DND-41 (cell line): Measurements from ENCODE around the gene SMTNL2.

ENCODE experiments used
- ATAC-seq: fragments of 200-7000 bp; cut with Tn5 transposase; 3 replicates; pipeline ENCODE4 v1.9.1; 2021; ENCODE audit warnings: low read depth; ENCODE audit not compliant: insufficient read depth
- DNase-seq: peaks from one replicate; pipeline ENCODE4 v3.0.0-alpha.2; 2020
- H2AFZ ChIP-seq: 2 replicates; pipeline ENCODE4 v1.6.0; 2012; ENCODE audit warnings: low read depth, low read length
- H3K27ac ChIP-seq: 2 replicates; pipeline ENCODE4 v1.5.1; 2012; ENCODE audit warnings: low read length, inconsistent platforms
- H3K27me3 ChIP-seq: fragments of 200-600 bp; sonication (generic); 2 replicates; pipeline ENCODE4 v1.6.0; 2012; ENCODE audit warnings: low read length, mild to moderate bottlenecking, inconsistent platforms; ENCODE audit not compliant: insufficient read depth, poor library complexity
- H3K36me3 ChIP-seq: 2 replicates; pipeline ENCODE4 v1.5.1; 2012; ENCODE audit warnings: low read length, inconsistent platforms; ENCODE audit not compliant: insufficient read depth
- H3K4me1 ChIP-seq: 2 replicates; pipeline ENCODE4 v1.5.1; 2012; ENCODE audit warnings: mild to moderate bottlenecking, low read length; ENCODE audit not compliant: insufficient read depth
- H3K4me2 ChIP-seq: 2 replicates; pipeline ENCODE4 v1.6.0; 2012; ENCODE audit warnings: mild to moderate bottlenecking, moderate library complexity, low read length, inconsistent platforms; ENCODE audit not compliant: insufficient read depth
- H3K4me3 ChIP-seq, 2 experiments: fragments of 200-600 bp in 1 of 2; shearing (Covaris generic) in 1 of 2; 2 replicates each; pipeline ENCODE4 v1.5.1; 2012 to 2016; ENCODE audit warnings: inconsistent platforms in 2 of 2, low read length in 2 of 2, mild to moderate bottlenecking in 2 of 2, low read depth in 1 of 2, moderate library complexity in 1 of 2
- H3K79me2 ChIP-seq: 2 replicates; pipeline ENCODE4 v1.6.0; 2012; ENCODE audit warnings: low read length, inconsistent platforms; ENCODE audit not compliant: insufficient read depth
- H3K9ac ChIP-seq: 2 replicates; pipeline ENCODE4 v1.6.0; 2012; ENCODE audit warnings: low read depth, mild to moderate bottlenecking, inconsistent platforms, low read length, moderate library complexity
- H3K9me3 ChIP-seq: 2 replicates; pipeline ENCODE4 v1.5.1; 2012; ENCODE audit warnings: low read length, moderate library complexity, mild to moderate bottlenecking, inconsistent platforms; ENCODE audit not compliant: insufficient read depth, severe bottlenecking
- H4K20me1 ChIP-seq: 2 replicates; pipeline ENCODE4 v1.6.0; 2012; ENCODE audit warnings: low read length; ENCODE audit not compliant: insufficient read depth
- CTCF ChIP-seq: IDR thresholded peaks from 2 replicates; pipeline ENCODE4 v1.5.1; 2012; ENCODE audit warnings: borderline replicate concordance, low read length, moderate library complexity, mild to moderate bottlenecking; ENCODE audit not compliant: poor library complexity, severe bottlenecking; ENCODE audit errors: extremely low read depth
- EZH2 ChIP-seq: IDR thresholded peaks from 3 replicates; pipeline ENCODE4 v1.6.1; 2012; ENCODE audit warnings: borderline replicate concordance, low read depth, mild to moderate bottlenecking, moderate library complexity, low read length, inconsistent platforms; ENCODE audit not compliant: severe bottlenecking

Gene SMTNL2

GRCh38 chr17:4555873-4556759 is 28.2 kb upstream of the SMTNL2 start:
- ATAC-seq (no peak), DNase-seq (no peak)
- peak overlapping the region; percentile 86 for H3K9ac ChIP-seq
- H3K4me1 ChIP-seq = peaks cover 30% of the 10 kb centered on the region
- H3K27me3 ChIP-seq = no peaks in the 10 kb centered on the region
- H3K4me2 ChIP-seq = peak overlapping the region; percentile 99
- H3K4me3 ChIP-seq = peak overlapping the region; percentile 92 to 95
- H4K20me1 ChIP-seq = peaks cover 9% of the 10 kb centered on the region; the same call in 1 of the 2 replicates
- no peak for TF ChIP-seq CTCF
- no peak for TF ChIP-seq EZH2
- peaks cover 36% of the 10 kb centered on the region for H3K36me3 ChIP-seq
- H3K9me3 ChIP-seq = no peaks in the 10 kb centered on the region
- peak overlapping the region; percentile 98 for H3K27ac ChIP-seq
- peaks cover 35% of the 10 kb centered on the region for H3K79me2 ChIP-seq
- peak overlapping the region; percentile 96 for H2AFZ ChIP-seq

GRCh38 chr17:4556996-4557395 is 27.3 kb upstream of the SMTNL2 start:
- Histone ChIP-seq H3K9ac (no peak overlapping the region), H2AFZ (no peak overlapping the region), H3K4me1 (peaks cover 30% of the 10 kb centered on the region), H3K9me3 (no peaks in the 10 kb centered on the region), H3K27me3 (no peaks in the 10 kb centered on the region), H3K4me2 (no peak overlapping the region), H3K36me3 (peaks cover 28% of the 10 kb centered on the region), H4K20me1 (peaks cover 5% of the 10 kb centered on the region; the same call in 1 of the 2 replicates), H3K79me2 (peaks cover 31% of the 10 kb centered on the region), H3K27ac (no peak overlapping the region), H3K4me3 (no peak overlapping the region)
- DNase-seq (no peak), ATAC-seq (no peak)
- TF ChIP-seq CTCF (no peak), EZH2 (no peak)

GRCh38 chr17:4557626-4558346 is 26.5 kb upstream of the SMTNL2 start:
- H3K4me1 ChIP-seq = peaks cover 28% of the 10 kb centered on the region
- H2AFZ ChIP-seq = no peak overlapping the region
- H3K27me3 ChIP-seq = no peaks in the 10 kb centered on the region
- DNase-seq (no peak), ATAC-seq (no peak)
- H3K79me2 ChIP-seq = peaks cover 24% of the 10 kb centered on the region
- H3K4me2 ChIP-seq = no peak overlapping the region
- H3K9me3 ChIP-seq = no peaks in the 10 kb centered on the region
- H3K36me3 ChIP-seq = peaks cover 20% of the 10 kb centered on the region
- no peak overlapping the region for H3K9ac ChIP-seq
- peaks cover 5% of the 10 kb centered on the region; the same call in 1 of the 2 replicates for H4K20me1 ChIP-seq
- H3K4me3 ChIP-seq = no peak overlapping the region
- no peak overlapping the region for H3K27ac ChIP-seq
- no peak for TF ChIP-seq EZH2
- TF ChIP-seq CTCF = no peak
